ENCODE measurements around the gene P3R3URF.
A peak's percentile ranks its signal among the peaks of the same experiment; 100 is the strongest.

Gene P3R3URF

GRCh38 chr1:46133181-46133658 is 43.1 kb downstream of the P3R3URF start (continued):
- TF ChIP-seq ZNF639 (tag by site-specific recombination; IDR thresholded peaks at IDR 0.05) (0 out of 2 replicates have a peak, but pooled peaks have one; percentile 19), ZNF561 (tag by site-specific recombination; IDR thresholded peaks at IDR 0.05; ENCODE audit: borderline replicate concordance) (peak; percentile 57; the same call in 1 of the 2 replicates), PRDM10 (tag by site-specific recombination; IDR thresholded peaks at IDR 0.05) (peak; percentile 89), ZNF610 (tag by site-specific recombination; IDR thresholded peaks at IDR 0.05; ENCODE audit: borderline replicate concordance) (0 out of 2 replicates have a peak, but pooled peaks have one; percentile 33), KLF10 (tag by site-specific recombination; IDR thresholded peaks at IDR 0.05) (no peak; the same call in 1 of the 2 replicates), ZNF394 (tag by site-specific recombination; IDR thresholded peaks at IDR 0.05; ENCODE audit: borderline replicate concordance) (peak; percentile 50; the same call in 1 of the 2 replicates)

GRCh38 chr1:46132529-46133180 is 43.6 kb downstream of the P3R3URF start, which contains the start of gene PIK3R3:
Gene PIK3R3 (minus strand): TSS chr1:46132629. CDS start chr1:46131952, 677 bp downstream.
- peak within 1 kb of the TSS; percentile 100 for H3K27ac ChIP-seq (ENCODE audit: extremely low read depth, low read depth, low read length)
- ChIA-PET POLR2A (interaction anchor here (0.6 to 1.9 kb wide), 27 partner anchors 9 to 611 kb away, joined by 3 to 20 read pairs (median 4); partner anchors contain the start of genes NASP, POMGNT1, PRDX1 and RAD54L), CTCF (interaction anchor here (0.6 to 2.4 kb wide), 6 partner anchors 10 to 96 kb away, joined by 3 to 16 read pairs (median 4); no protein-coding TSS in a partner anchor)
- no peaks in the 10 kb centered on the region for H3K9me3 ChIP-seq (ENCODE audit: control insufficient read depth, insufficient read depth, low read depth, low read length)
- H3K4me3 ChIP-seq (ENCODE audit: low read depth, low read length), result peak within 1 kb of the TSS; percentile 66
- peaks cover 10% of the 10 kb centered on the region for H3K4me1 ChIP-seq (ENCODE audit: control insufficient read depth, insufficient read depth, low read length)
- H3K36me3 ChIP-seq (ENCODE audit: control insufficient read depth in 2 of 2, insufficient read depth in 1 of 2, low read length in 2 of 2), result no peaks in the 10 kb centered on the region
- peak; percentile 94 for TF ChIP-seq ZNF610 (tag by site-specific recombination; IDR thresholded peaks at IDR 0.05; ENCODE audit: borderline replicate concordance)
- TF ChIP-seq ZNF585B (tag by site-specific recombination; IDR thresholded peaks at IDR 0.05), result no peak
- no peak for TF ChIP-seq ZNF624 (tag by site-specific recombination; IDR thresholded peaks at IDR 0.05)
- TF ChIP-seq ZNF223 (tag by site-specific recombination; IDR thresholded peaks at IDR 0.05), result no peak
- peak; percentile 91 for TF ChIP-seq ZNF76 (tag by site-specific recombination; IDR thresholded peaks at IDR 0.05; ENCODE audit: borderline replicate concordance, low read depth)
- TF ChIP-seq ZNF658 (tag by site-specific recombination; IDR thresholded peaks at IDR 0.05), result no peak
- TF ChIP-seq ZNF433 (tag by site-specific recombination; IDR thresholded peaks at IDR 0.05; ENCODE audit: low read depth), result no peak
- TF ChIP-seq ZNF341 (tag by site-specific recombination; IDR thresholded peaks at IDR 0.05; ENCODE audit: low read depth), result peak; percentile 98
- no peak for TF ChIP-seq ZNF707 (tag by site-specific recombination; IDR thresholded peaks at IDR 0.05)
- peak; percentile 99 for TF ChIP-seq KLF16 (tag by site-specific recombination; IDR thresholded peaks at IDR 0.05)
- peak; percentile 41; the same call in 1 of the 2 replicates for TF ChIP-seq ZBTB11 (tag by site-specific recombination; conservative IDR thresholded peaks at IDR 0.05; ENCODE audit: low read depth)
- TF ChIP-seq ZNF175 (tag by site-specific recombination; IDR thresholded peaks at IDR 0.05), result no peak
- TF ChIP-seq ZNF335 (tag by site-specific recombination; conservative IDR thresholded peaks at IDR 0.05), result peak; percentile 66
- no peak; the same call in 1 of the 2 replicates for TF ChIP-seq ATF2 (tag by site-specific recombination; IDR thresholded peaks at IDR 0.05; ENCODE audit: low read depth)
- peak; percentile 93 for TF ChIP-seq ZBTB10 (tag by site-specific recombination; IDR thresholded peaks at IDR 0.05)
- TF ChIP-seq ZNF24 (tag by site-specific recombination; IDR thresholded peaks at IDR 0.05), result peak; percentile 97
